SU-DHL-6 (cell line): ENCODE results near the gene OR10Z1.

ENCODE experiments used
- EZH2phosphoT487 ChIP-seq: fragments of 200-600 bp; sonication (generic), shearing (Covaris generic); conservative IDR thresholded peaks from 2 replicates; pipeline ENCODE4 v1.6.1; 2018; ENCODE audit warnings: mild to moderate bottlenecking, antibody characterized with exemption, low read length, moderate library complexity, mixed read lengths
- TF ChIP-seq, protein P1 (sequence below): fragments of 200-600 bp; sonication (generic); IDR thresholded peaks from one replicate; pipeline ENCODE4 v1.5.1; 2017; ENCODE audit warnings: antibody characterized with exemption, mild to moderate bottlenecking, low read length, moderate library complexity; ENCODE audit not compliant: insufficient read depth, poor library complexity, severe bottlenecking

DNA sequence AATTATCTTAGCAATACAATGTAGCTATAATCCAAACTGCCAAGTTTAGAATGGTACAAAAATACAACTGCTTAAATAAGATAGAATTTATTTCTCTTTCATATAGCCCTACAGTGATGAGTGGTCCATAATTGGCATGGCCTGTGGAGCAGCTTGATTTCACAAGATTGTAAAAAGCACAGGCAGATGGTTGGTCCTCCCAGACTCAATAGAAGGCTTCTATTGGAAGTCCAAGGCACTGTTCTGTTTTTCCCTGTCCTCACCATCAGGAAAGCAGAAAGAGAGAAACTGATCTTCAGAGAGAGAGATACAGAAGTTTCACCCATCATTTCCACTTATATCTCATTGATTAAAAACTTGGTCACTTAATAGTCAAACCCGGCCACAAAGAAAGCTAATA, 32.8 kb upstream of the OR10Z1 start:
- TF ChIP-seq, protein P1, sequence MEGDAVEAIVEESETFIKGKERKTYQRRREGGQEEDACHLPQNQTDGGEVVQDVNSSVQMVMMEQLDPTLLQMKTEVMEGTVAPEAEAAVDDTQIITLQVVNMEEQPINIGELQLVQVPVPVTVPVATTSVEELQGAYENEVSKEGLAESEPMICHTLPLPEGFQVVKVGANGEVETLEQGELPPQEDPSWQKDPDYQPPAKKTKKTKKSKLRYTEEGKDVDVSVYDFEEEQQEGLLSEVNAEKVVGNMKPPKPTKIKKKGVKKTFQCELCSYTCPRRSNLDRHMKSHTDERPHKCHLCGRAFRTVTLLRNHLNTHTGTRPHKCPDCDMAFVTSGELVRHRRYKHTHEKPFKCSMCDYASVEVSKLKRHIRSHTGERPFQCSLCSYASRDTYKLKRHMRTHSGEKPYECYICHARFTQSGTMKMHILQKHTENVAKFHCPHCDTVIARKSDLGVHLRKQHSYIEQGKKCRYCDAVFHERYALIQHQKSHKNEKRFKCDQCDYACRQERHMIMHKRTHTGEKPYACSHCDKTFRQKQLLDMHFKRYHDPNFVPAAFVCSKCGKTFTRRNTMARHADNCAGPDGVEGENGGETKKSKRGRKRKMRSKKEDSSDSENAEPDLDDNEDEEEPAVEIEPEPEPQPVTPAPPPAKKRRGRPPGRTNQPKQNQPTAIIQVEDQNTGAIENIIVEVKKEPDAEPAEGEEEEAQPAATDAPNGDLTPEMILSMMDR: no peak
- TF ChIP-seq EZH2phosphoT487: no peak
